Body of pancreas (tissue), 4 donors: ENCODE data around the gene ADGRG7. TPM values are rescaled to one million over a fixed set of nuclear protein-coding genes. Genes with fewer than 3 reads are reported as not detected.
"Not testable (repeated sequence)": the region's sequence is repeated elsewhere in the genome, so short reads cannot be mapped to it uniquely, and the experiment has no call there.

Source experiments
- ATAC-seq: fragments of 150-250 bp; one replicate; pipeline ENCODE4 v1.9.1; 2016
- DNase-seq, 4 donors: peaks; one replicate each; pipeline ENCODE4 v3.0.0-alpha.2; 2019
- H3K27ac ChIP-seq, 4 donors: fragments of 200-600 bp; sonication (generic); 1 replicate in 3 of 4; 2 replicates in 1 of 4; pipeline versions ENCODE4 v1.5.1 to v1.6.1; 2016 to 2019; ENCODE audit warnings: mild to moderate bottlenecking in 1 of 4, mixed read lengths in 1 of 4, moderate library complexity in 1 of 4
- H3K27me3 ChIP-seq, 2 donors: fragments of 200-600 bp; sonication (generic); one replicate each; pipeline ENCODE4 v1.6.0; 2016; ENCODE audit warnings: mild to moderate bottlenecking in 1 of 2
- H3K36me3 ChIP-seq, 2 donors: fragments of 200-600 bp; sonication (generic); replicated peaks in 1 of 2; 2 replicates each; pipeline ENCODE4 v1.5.1; 2016; ENCODE audit warnings: low read depth in 2 of 2; ENCODE audit not compliant: insufficient read depth in 1 of 2
- H3K4me1 ChIP-seq: fragments of 200-600 bp; sonication (generic); one replicate; pipeline ENCODE4 v1.6.0; 2016
- H3K4me3 ChIP-seq, 2 donors: fragments of 200-600 bp; sonication (generic); 1 replicate in 1 of 2; 2 replicates in 1 of 2; pipeline ENCODE4 v1.5.1; 2016 to 2019
- H3K9me3 ChIP-seq, 3 donors: fragments of 200-600 bp; sonication (generic); 1 replicate in 2 of 3; 2 replicates in 1 of 3; pipeline ENCODE4 v1.5.1; 2016
- CTCF ChIP-seq, 7 experiments: fragments of 450-650 bp in 4 of 7; fragments of 200-600 bp in 3 of 7; sonication (generic) in 3 of 7; IDR thresholded peaks; one replicate each; pipeline ENCODE4 v1.5.1; 2016 to 2019; ENCODE audit warnings: antibody characterized with exemption in 7 of 7
- POLR2A ChIP-seq, 3 donors: fragments of 450-650 bp; IDR thresholded peaks; one replicate each; pipeline ENCODE4 v1.6.1; 2016; ENCODE audit warnings: antibody characterized with exemption in 3 of 3, mild to moderate bottlenecking in 2 of 3
- WGBS, 2 donors: methylation state at CpG; one replicate each; pipeline ENCODE4 v1.1.5; 2017; 5-methylcytosine and 5-hydroxymethylcytosine counted together
- intact Hi-C: fragments of 100-400 bp; cut with DNase I; formaldehyde crosslinking; loops from one replicate; pipeline ENCODE4 v1.15.1; 2023
- total RNA-seq, 2 donors: library from RNA; depleted of rRNA; stranded (reverse); fragments of >200 nt; gene quantifications; one replicate each; pipeline ENCODE4 v1.1.0, GENCODE V29; 2016

ADGRG7 gene
- total RNA-seq, 2 donors from 2014 or later = not detected

- no peaks in the 10 kb centered on the region for H3K9me3 ChIP-seq
- DNase-seq (no peak), ATAC-seq (no peak)
- no peaks in the 10 kb centered on the region for H3K36me3 ChIP-seq
- intact Hi-C loops = no loop called here
- WGBS, 2 donors = 61 to 86% methylated on average over 2 of the region's 2 CpGs
- H3K4me1 ChIP-seq = no peaks in the 10 kb centered on the region
- no peak overlapping the region for H3K4me3 ChIP-seq
- no peak for TF ChIP-seq CTCF (IDR thresholded peaks at IDR 0.05)
- no peak for TF ChIP-seq POLR2A (IDR thresholded peaks at IDR 0.05)
- H3K27me3 ChIP-seq = no peaks in the 10 kb centered on the region
- H3K27ac ChIP-seq = no peak overlapping the region
Observed at GRCh38 chr3:100662113-100662823, 52.9 kb downstream of the ADGRG7 start.

- no peak for ATAC-seq
- 41 to 52% methylated on average over 7 of the region's 7 CpGs for WGBS, 2 donors
- Histone ChIP-seq H3K4me1 (no peaks in the 10 kb centered on the region), H3K4me3 (no peak overlapping the region), H3K27ac (no peak overlapping the region), H3K36me3 (no peaks in the 10 kb centered on the region), H3K27me3 (no peaks in the 10 kb centered on the region), H3K9me3 (no peaks in the 10 kb centered on the region)
- no peak for DNase-seq
- intact Hi-C loops = no loop called here
- TF ChIP-seq CTCF (IDR thresholded peaks at IDR 0.05) (no peak), POLR2A (IDR thresholded peaks at IDR 0.05) (no peak)
Observed at GRCh38 chr3:100665230-100665629, 55.8 kb downstream of the ADGRG7 start.

GRCh38 chr3:100666699-100667098 lies 57.3 kb downstream of the ADGRG7 start:
- H3K4me3 ChIP-seq, H3K27ac ChIP-seq, ATAC-seq, intact Hi-C loops, H3K27me3 ChIP-seq, H3K36me3 ChIP-seq, H3K4me1 ChIP-seq, DNase-seq, H3K9me3 ChIP-seq: not testable (repeated sequence)
- 36 to 41% methylated on average over 4 of the region's 6 CpGs for WGBS, 2 donors

- H3K9me3 ChIP-seq, DNase-seq, intact Hi-C loops, H3K4me1 ChIP-seq, H3K36me3 ChIP-seq, ATAC-seq, H3K27ac ChIP-seq, H3K4me3 ChIP-seq, H3K27me3 ChIP-seq: not testable (repeated sequence)
- WGBS, 2 donors = 24 to 44% methylated on average over 1 of the region's 1 CpG
Observed at GRCh38 chr3:100667316-100667715, 57.9 kb downstream of the ADGRG7 start.

GRCh38 chr3:100670995-100671394 lies 61.6 kb downstream of the ADGRG7 start:
- DNase-seq, ATAC-seq: not testable (repeated sequence)

GRCh38 chr3:100681496-100681895 lies 72.1 kb downstream of the ADGRG7 start:
- Histone ChIP-seq H3K4me3 (no peak overlapping the region), H3K27me3 (no peaks in the 10 kb centered on the region), H3K9me3 (no peaks in the 10 kb centered on the region), H3K36me3 (no peaks in the 10 kb centered on the region), H3K4me1 (no peaks in the 10 kb centered on the region), H3K27ac (no peak overlapping the region)
- 69 to 77% methylated on average over 1 of the region's 1 CpG for WGBS, 2 donors
- no peak for ATAC-seq
- TF ChIP-seq POLR2A (IDR thresholded peaks at IDR 0.05) (no peak), CTCF (IDR thresholded peaks at IDR 0.05) (no peak)
- intact Hi-C loops = no loop called here
- DNase-seq = no peak

More at GRCh38 chr3:100670995-100671394, 61.6 kb downstream of the ADGRG7 start:
- WGBS, 2 donors = 76 to 83% methylated on average over 2 of the region's 2 CpGs
- intact Hi-C loops, H3K4me3 ChIP-seq, H3K27ac ChIP-seq, H3K27me3 ChIP-seq, H3K4me1 ChIP-seq, H3K36me3 ChIP-seq, H3K9me3 ChIP-seq: not testable (repeated sequence)
